Activated T-cell treated with anti-CD3 and anti-CD28 coated beads, Interleukin-2, amount 50 U/mL, for 48 hours (primary cell): ENCODE results near the gene HMGB3.
"Not testable (repeated sequence)": the region's sequence is repeated elsewhere in the genome, so short reads cannot be mapped to it uniquely, and the experiment has no call there.

Experiments
- DNase-seq, 2 experiments: peaks; one replicate each; pipeline ENCODE4 v3.0.0-alpha.2; 2020

Gene HMGB3

GRCh38 chrX:150980186-150980585, 2.9 kb upstream of the HMGB3 start:
- DNase-seq, result no peak

- no peak for DNase-seq
Measured at GRCh38 chrX:150980711-150981110, 2.4 kb upstream of the HMGB3 start.

- no peak for DNase-seq
Measured at GRCh38 chrX:150982235-150982787, 824 bp upstream of the HMGB3 start.

- peak in 1 of 2 experiments; percentile 34 for DNase-seq
Measured at GRCh38 chrX:150983521-150984168, 510 bp downstream of the HMGB3 start.

- DNase-seq, result peak; percentile 28 to 32
Measured at GRCh38 chrX:150984169-150984824, 1.2 kb downstream of the HMGB3 start.

- not testable (repeated sequence) for DNase-seq
Measured at GRCh38 chrX:150987687-150988086, 4.6 kb downstream of the HMGB3 start.

- DNase-seq, result no peak
Measured at GRCh38 chrX:150989420-150989819, 6.3 kb downstream of the HMGB3 start.

- no peak for DNase-seq
Measured at GRCh38 chrX:150990910-150991309, 7.8 kb downstream of the HMGB3 start.

GRCh38 chrX:151000861-151001331, 17.8 kb downstream of the HMGB3 start:
- no peak for DNase-seq

GRCh38 chrX:151004085-151004484, 20.9 kb downstream of the HMGB3 start:
- no peak for DNase-seq

- DNase-seq, result no peak
Measured at GRCh38 chrX:151006410-151007109, 23.4 kb downstream of the HMGB3 start.

GRCh38 chrX:151009582-151009981, 26.4 kb downstream of the HMGB3 start:
- no peak for DNase-seq

GRCh38 chrX:151013164-151013743, 30.1 kb downstream of the HMGB3 start:
- no peak for DNase-seq

GRCh38 chrX:151015684-151016083, 32.5 kb downstream of the HMGB3 start:
- DNase-seq, result no peak

GRCh38 chrX:151019856-151020255, 36.7 kb downstream of the HMGB3 start:
- DNase-seq, result no peak

GRCh38 chrX:151030845-151031244, 47.7 kb downstream of the HMGB3 start:
- no peak for DNase-seq

GRCh38 chrX:151031391-151031975, 48.3 kb downstream of the HMGB3 start:
- DNase-seq, result no peak

GRCh38 chrX:151039351-151039750, 56.2 kb downstream of the HMGB3 start:
- no peak for DNase-seq
